ENCODE data around the gene XRCC2. TPM values are rescaled to one million over a fixed set of nuclear protein-coding genes. Genes with fewer than 3 reads are reported as not detected.

The XRCC2 gene
- total RNA-seq, 2 donors from 2014 or later = 1.3 to 7.3 TPM

DNA sequence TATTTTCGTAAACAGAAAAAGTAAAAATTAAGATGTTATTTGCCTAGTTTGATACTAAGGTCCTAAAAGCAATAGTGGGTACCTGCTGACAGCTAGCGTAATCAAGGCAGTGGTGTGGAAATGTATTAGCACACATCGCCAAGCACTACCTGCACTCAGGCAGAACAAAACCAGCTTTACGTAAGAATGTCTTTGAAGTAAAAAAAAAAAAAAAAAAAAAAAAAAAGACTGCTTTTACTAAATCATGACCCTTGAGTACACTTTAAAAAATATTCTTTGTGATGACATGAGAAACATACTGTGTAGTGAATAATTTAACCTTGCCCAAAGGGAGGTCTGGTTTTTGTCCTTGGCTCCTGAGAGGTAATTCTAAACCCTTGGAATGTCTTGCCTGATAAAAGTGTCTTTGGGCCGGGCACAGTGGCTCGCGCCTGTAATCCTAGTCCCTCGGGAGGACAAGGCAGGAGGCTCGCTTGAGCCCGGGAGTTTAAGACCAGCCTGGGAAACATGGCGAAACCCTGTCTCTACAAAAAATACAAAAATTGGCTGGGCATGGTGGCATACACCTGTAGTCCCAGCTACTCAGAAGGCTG lies 12.7 kb downstream of the XRCC2 start:
- DNase-seq = no peak
- Histone ChIP-seq H3K36me3 (no peaks in the 10 kb centered on the region), H3K27me3 (no peaks in the 10 kb centered on the region), H3K4me1 (no peaks in the 10 kb centered on the region), H3K4me3 (no peak overlapping the region), H3K9ac (ENCODE audit: low read depth in 2 of 2, low read length in 2 of 2) (no peak overlapping the region), H3K27ac (no peak overlapping the region), H3K9me3 (no peaks in the 10 kb centered on the region)
- TF ChIP-seq CTCF (IDR thresholded peaks at IDR 0.05) = no peak
- intact Hi-C loops (cut with DNase I) = no loop called here

DNA sequence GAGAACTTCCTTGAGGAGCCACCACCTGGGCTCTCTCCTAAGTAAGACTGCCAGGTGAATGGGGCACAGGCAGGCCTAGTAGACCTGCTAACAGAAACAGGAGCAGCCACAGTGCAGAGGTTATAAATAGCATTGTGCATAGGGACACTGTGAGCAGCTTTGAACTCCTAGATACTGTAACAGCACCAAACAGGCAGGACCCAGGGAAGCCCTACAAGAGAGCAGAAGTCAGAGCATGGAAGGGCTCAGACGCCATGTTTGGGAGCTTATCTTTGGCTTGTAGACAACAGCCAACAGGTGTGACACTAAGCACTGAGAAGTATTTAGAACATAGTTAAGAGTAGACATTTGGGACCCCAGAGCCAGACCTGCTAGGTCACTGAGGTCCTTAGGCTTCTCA lies 14.5 kb downstream of the XRCC2 start:
- intact Hi-C loops (cut with DNase I) = no loop called here
- Histone ChIP-seq H3K27ac (no peak overlapping the region), H3K4me1 (no peaks in the 10 kb centered on the region), H3K9me3 (no peaks in the 10 kb centered on the region), H3K9ac (ENCODE audit: low read depth in 2 of 2, low read length in 2 of 2) (no peak overlapping the region), H3K4me3 (no peak overlapping the region), H3K27me3 (no peaks in the 10 kb centered on the region), H3K36me3 (no peaks in the 10 kb centered on the region)
- TF ChIP-seq CTCF (IDR thresholded peaks at IDR 0.05) = no peak
- DNase-seq = no peak

GRCh38 chr7:152660021-152660420 lies 15.9 kb downstream of the XRCC2 start:
- no peaks in the 10 kb centered on the region for H3K4me1 ChIP-seq
- no peaks in the 10 kb centered on the region for H3K27me3 ChIP-seq
- no peak overlapping the region for H3K9ac ChIP-seq (ENCODE audit: low read depth in 2 of 2, low read length in 2 of 2)
- H3K36me3 ChIP-seq = no peaks in the 10 kb centered on the region
- H3K27ac ChIP-seq = no peak overlapping the region
- TF ChIP-seq CTCF (IDR thresholded peaks at IDR 0.05) = no peak
- no peak for DNase-seq
- no peaks in the 10 kb centered on the region for H3K9me3 ChIP-seq
- intact Hi-C loops (cut with DNase I) = no loop called here
- no peak overlapping the region for H3K4me3 ChIP-seq

GRCh38 chr7:152654971-152655370 lies 21.0 kb downstream of the XRCC2 start:
- Histone ChIP-seq H3K4me3 (no peak overlapping the region), H3K27ac (no peak overlapping the region), H3K9ac (ENCODE audit: low read depth in 2 of 2, low read length in 2 of 2) (no peak overlapping the region), H3K27me3 (no peaks in the 10 kb centered on the region), H3K36me3 (no peaks in the 10 kb centered on the region), H3K9me3 (no peaks in the 10 kb centered on the region), H3K4me1 (no peaks in the 10 kb centered on the region)
- intact Hi-C loops (cut with DNase I) = loop anchor here (5.0 kb wide), 1 partner anchor 42 kb away; no protein-coding TSS in a partner anchor
- TF ChIP-seq CTCF (IDR thresholded peaks at IDR 0.05) = no peak
- no peak for DNase-seq

DNA sequence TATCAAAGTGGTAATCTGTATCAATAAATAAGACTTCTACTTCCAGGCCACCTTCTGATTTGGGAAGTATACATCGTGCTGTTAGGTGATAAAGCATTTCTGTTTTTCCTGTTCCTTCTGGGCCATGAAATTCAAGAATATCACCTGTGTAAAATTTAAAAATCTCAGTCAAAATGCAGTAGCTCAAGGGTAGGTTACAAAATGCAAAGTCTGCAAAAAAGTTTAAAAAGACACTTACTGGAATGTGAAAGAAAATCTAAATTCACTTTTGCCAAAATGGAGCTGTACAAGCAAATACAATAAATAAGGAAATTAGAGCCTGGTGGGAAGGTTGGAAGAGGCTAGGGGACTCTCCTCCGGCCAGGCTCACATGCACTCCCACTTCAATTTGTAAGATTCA lies 26.7 kb downstream of the XRCC2 start:
- DNase-seq = no peak
- intact Hi-C loops (cut with DNase I) = no loop called here
- Histone ChIP-seq H3K4me1 (no peaks in the 10 kb centered on the region), H3K4me3 (no peak overlapping the region), H3K27me3 (no peaks in the 10 kb centered on the region), H3K27ac (no peak overlapping the region), H3K36me3 (no peaks in the 10 kb centered on the region), H3K9ac (ENCODE audit: low read depth in 2 of 2, low read length in 2 of 2) (no peak overlapping the region), H3K9me3 (no peaks in the 10 kb centered on the region)
- no peak for TF ChIP-seq CTCF (IDR thresholded peaks at IDR 0.05)
